Mesothelial cell of epicardium (in vitro differentiated cells): ENCODE measurements around the gene NXPH3. TPM values are rescaled to one million over a fixed set of nuclear protein-coding genes. Genes with fewer than 3 reads are reported as not detected.

ENCODE experiments used
- DNase-seq, 2 experiments: peaks; one replicate each; pipeline ENCODE4 v3.0.0; 2021; ENCODE audit warnings: low spot score in 2 of 2; ENCODE audit not compliant: unreplicated experiment in 2 of 2
- H3K27ac Mint-ChIP-seq: 2 replicates; pipeline ENCODE4 v1.8.0; 2021; ENCODE audit warnings: mixed read lengths
- H3K27me3 Mint-ChIP-seq: 2 replicates; pipeline ENCODE4 v1.8.0; 2021; ENCODE audit warnings: low read depth, mixed read lengths
- H3K36me3 Mint-ChIP-seq: 2 replicates; pipeline ENCODE4 v1.8.0; 2021; ENCODE audit warnings: mixed read lengths
- H3K4me1 Mint-ChIP-seq: 2 replicates; pipeline ENCODE4 v1.8.0; 2021; ENCODE audit warnings: mixed read lengths
- H3K4me3 Mint-ChIP-seq: 2 replicates; pipeline ENCODE4 v1.8.0; 2021; ENCODE audit warnings: mild to moderate bottlenecking, moderate library complexity, mixed read lengths
- H3K9me3 Mint-ChIP-seq: 2 replicates; pipeline ENCODE4 v1.8.0; 2021; ENCODE audit warnings: mixed read lengths
- CTCF ChIP-seq: fragments of 200-600 bp; sonication (generic); IDR thresholded peaks from one replicate; pipeline ENCODE4 v1.5.0; 2021; ENCODE audit warnings: antibody characterized with exemption; ENCODE audit not compliant: unreplicated experiment
- total RNA-seq: library from RNA; stranded (reverse); gene quantifications from 3 replicates; pipeline ENCODE4 v1.2.1, GENCODE V29; 2021

The NXPH3 gene
- total RNA-seq, 1 donor from 2014 or later, result 0.83 TPM

- Mint-ChIP-seq H3K27ac (no peak overlapping the region), H3K36me3 (no peaks in the 10 kb centered on the region), H3K27me3 (peaks cover 14% of the 10 kb centered on the region), H3K9me3 (no peaks in the 10 kb centered on the region), H3K4me1 (no peaks in the 10 kb centered on the region), H3K4me3 (no peak overlapping the region)
- no peak for DNase-seq
- no peak for TF ChIP-seq CTCF
These were observed 7.1 kb downstream of the NXPH3 start for GRCh38 chr17:49582789-49583188.

- no peak for DNase-seq
- Mint-ChIP-seq H3K36me3 (no peaks in the 10 kb centered on the region), H3K4me1 (no peaks in the 10 kb centered on the region)
These were observed 7.6 kb downstream of the NXPH3 start for GRCh38 chr17:49583226-49583625.

GRCh38 chr17:49583889-49584288 is 8.2 kb downstream of the NXPH3 start:
- H3K4me1 Mint-ChIP-seq, result no peaks in the 10 kb centered on the region
- H3K9me3 Mint-ChIP-seq, result no peaks in the 10 kb centered on the region
- TF ChIP-seq CTCF, result no peak
- no peak overlapping the region for H3K27ac Mint-ChIP-seq
- H3K4me3 Mint-ChIP-seq, result no peak overlapping the region
- no peaks in the 10 kb centered on the region for H3K36me3 Mint-ChIP-seq
- peaks cover 4% of the 10 kb centered on the region for H3K27me3 Mint-ChIP-seq
- no peak for DNase-seq

More at GRCh38 chr17:49583226-49583625, 7.6 kb downstream of the NXPH3 start:
- H3K9me3 Mint-ChIP-seq, result no peaks in the 10 kb centered on the region
- no peak for TF ChIP-seq CTCF
- no peak overlapping the region for H3K4me3 Mint-ChIP-seq
- peaks cover 9% of the 10 kb centered on the region for H3K27me3 Mint-ChIP-seq
- H3K27ac Mint-ChIP-seq, result no peak overlapping the region

- TF ChIP-seq CTCF, result no peak
- no peak for DNase-seq
These were observed 9.9 kb downstream of the NXPH3 start for GRCh38 chr17:49585422-49586027.

GRCh38 chr17:49587366-49588073 is 11.8 kb downstream of the NXPH3 start:
- no peak overlapping the region for H3K27ac Mint-ChIP-seq
- H3K9me3 Mint-ChIP-seq, result no peaks in the 10 kb centered on the region
- H3K4me3 Mint-ChIP-seq, result no peak overlapping the region
- no peaks in the 10 kb centered on the region for H3K27me3 Mint-ChIP-seq
- peaks cover 7% of the 10 kb centered on the region for H3K36me3 Mint-ChIP-seq
- no peak for DNase-seq
- H3K4me1 Mint-ChIP-seq, result no peaks in the 10 kb centered on the region
- no peak for TF ChIP-seq CTCF

More at GRCh38 chr17:49585422-49586027, 9.9 kb downstream of the NXPH3 start:
- Mint-ChIP-seq H3K4me3 (no peak overlapping the region), H3K36me3 (no peaks in the 10 kb centered on the region), H3K9me3 (no peaks in the 10 kb centered on the region), H3K27ac (no peak overlapping the region), H3K27me3 (no peaks in the 10 kb centered on the region), H3K4me1 (no peaks in the 10 kb centered on the region)
